Endothelial cell (in vitro differentiated cells): Measurements from ENCODE around the gene KIF6. TPM values are rescaled to one million over a fixed set of nuclear protein-coding genes. Genes with fewer than 3 reads are reported as not detected.

Source experiments
- DNase-seq: peaks from one replicate; pipeline ENCODE4 v3.0.0; 2021; ENCODE audit warnings: low spot score
- H3K27ac Mint-ChIP-seq: one replicate; pipeline ENCODE4 v1.8.0; 2021; ENCODE audit warnings: mixed read lengths, inconsistent platforms; ENCODE audit not compliant: unreplicated experiment
- H3K27me3 Mint-ChIP-seq: one replicate; pipeline ENCODE4 v1.8.0; 2021; ENCODE audit warnings: mild to moderate bottlenecking, moderate library complexity, mixed read lengths, inconsistent platforms; ENCODE audit not compliant: unreplicated experiment
- H3K36me3 Mint-ChIP-seq: one replicate; pipeline ENCODE4 v1.8.0; 2021; ENCODE audit warnings: mild to moderate bottlenecking, low read depth, mixed read lengths, inconsistent platforms; ENCODE audit not compliant: unreplicated experiment
- H3K4me1 Mint-ChIP-seq: one replicate; pipeline ENCODE4 v1.8.0; 2021; ENCODE audit warnings: mild to moderate bottlenecking, mixed read lengths, inconsistent platforms; ENCODE audit not compliant: unreplicated experiment
- H3K4me3 Mint-ChIP-seq: one replicate; pipeline ENCODE4 v1.8.0; 2021; ENCODE audit warnings: mild to moderate bottlenecking, mixed read lengths, inconsistent platforms; ENCODE audit not compliant: unreplicated experiment
- H3K9me3 Mint-ChIP-seq: one replicate; pipeline ENCODE4 v1.8.0; 2021; ENCODE audit warnings: mixed read lengths, inconsistent platforms; ENCODE audit not compliant: unreplicated experiment
- CTCF ChIP-seq: fragments of 200-600 bp; sonication (generic); IDR thresholded peaks from one replicate; pipeline ENCODE4 v1.5.0; 2021; ENCODE audit warnings: antibody characterized with exemption; ENCODE audit not compliant: unreplicated experiment
- total RNA-seq: library from RNA; stranded (reverse); fragmentation: NEBNext Ultra II Directional; extraction: Animal tissue kit (Norgen Biotek cat#: 25700); gene quantifications from one replicate; pipeline ENCODE4 v1.2.1, GENCODE V29; 2021; ENCODE audit not compliant: unreplicated experiment

The KIF6 gene
- total RNA-seq, 1 donor from 2014 or later = 0.46 TPM

- H3K36me3 Mint-ChIP-seq = no peaks in the 10 kb centered on the region
- H3K4me1 Mint-ChIP-seq = peaks cover 4% of the 10 kb centered on the region
- no peak for DNase-seq
- H3K27ac Mint-ChIP-seq = no peak overlapping the region
- no peak for TF ChIP-seq CTCF
- H3K9me3 Mint-ChIP-seq = no peaks in the 10 kb centered on the region
- no peaks in the 10 kb centered on the region for H3K27me3 Mint-ChIP-seq
- H3K4me3 Mint-ChIP-seq = no peak overlapping the region
Observed at GRCh38 chr6:39614393-39614950, 110.7 kb downstream of the KIF6 start.

- Mint-ChIP-seq H3K27ac (peak overlapping the region; percentile 9), H3K9me3 (no peaks in the 10 kb centered on the region), H3K27me3 (no peaks in the 10 kb centered on the region), H3K4me1 (no peaks in the 10 kb centered on the region), H3K36me3 (no peaks in the 10 kb centered on the region), H3K4me3 (no peak overlapping the region)
- no peak for DNase-seq
- no peak for TF ChIP-seq CTCF
Observed at GRCh38 chr6:39610221-39610620, 115.0 kb downstream of the KIF6 start.

GRCh38 chr6:39608652-39609345, 116.4 kb downstream of the KIF6 start:
- Mint-ChIP-seq H3K9me3 (no peaks in the 10 kb centered on the region), H3K4me1 (no peaks in the 10 kb centered on the region), H3K27ac (no peak overlapping the region), H3K27me3 (no peaks in the 10 kb centered on the region), H3K36me3 (no peaks in the 10 kb centered on the region), H3K4me3 (no peak overlapping the region)
- DNase-seq = no peak
- TF ChIP-seq CTCF = no peak

- no peak overlapping the region for H3K27ac Mint-ChIP-seq
- no peaks in the 10 kb centered on the region for H3K4me1 Mint-ChIP-seq
- TF ChIP-seq CTCF = no peak
- H3K4me3 Mint-ChIP-seq = no peak overlapping the region
- H3K9me3 Mint-ChIP-seq = peaks cover 6% of the 10 kb centered on the region
- H3K36me3 Mint-ChIP-seq = no peaks in the 10 kb centered on the region
- DNase-seq = no peak
- H3K27me3 Mint-ChIP-seq = peaks cover 2% of the 10 kb centered on the region
Observed at GRCh38 chr6:39602601-39603519, 122.3 kb downstream of the KIF6 start.
